CD14-positive monocyte (primary cell): ENCODE measurements around the gene SLC6A7. TPM values are rescaled to one million over a fixed set of nuclear protein-coding genes. Genes with fewer than 3 reads are reported as not detected.
A peak's percentile ranks its signal among the peaks of the same experiment; 100 is the strongest.

Experiments used
- DNase-seq, 3 donors: peaks; one replicate each; pipeline ENCODE4 v3.0.0-alpha.2; 2011 to 2022
- H2AFZ ChIP-seq: 2 replicates; pipeline ENCODE4 v1.6.0; 2012; ENCODE audit warnings: mild to moderate bottlenecking, low read depth, low read length, inconsistent platforms; ENCODE audit not compliant: insufficient read depth, poor library complexity, severe bottlenecking
- H3K27ac ChIP-seq, 2 donors: 1 replicate in 1 of 2; 2 replicates in 1 of 2; pipeline ENCODE4 v1.5.1; 2012 to 2013; ENCODE audit warnings: low read length in 2 of 2, control low read depth in 1 of 2, inconsistent platforms in 1 of 2, low read depth in 1 of 2, mild to moderate bottlenecking in 1 of 2
- H3K27me3 ChIP-seq, 2 donors: one replicate each; pipeline versions ENCODE4 v1.6.0 to v1.6.1; 2011 to 2013; ENCODE audit warnings: low read length in 2 of 2; ENCODE audit not compliant: control insufficient read depth in 2 of 2, insufficient read depth in 2 of 2
- H3K36me3 ChIP-seq, 2 donors: replicated peaks in 1 of 2; 1 replicate in 1 of 2; 2 replicates in 1 of 2; pipeline versions ENCODE4 v1.5.1 to v1.6.1; 2012 to 2013; ENCODE audit warnings: low read length in 2 of 2, control low read depth in 1 of 2, inconsistent platforms in 1 of 2, mild to moderate bottlenecking in 1 of 2; ENCODE audit not compliant: insufficient read depth in 2 of 2, control insufficient read depth in 1 of 2
- H3K4me1 ChIP-seq, 2 donors: 1 replicate in 1 of 2; 2 replicates in 1 of 2; pipeline versions ENCODE4 v1.5.1 to v1.6.1; 2012 to 2013; ENCODE audit warnings: low read length in 2 of 2, control low read depth in 1 of 2, inconsistent platforms in 1 of 2, mild to moderate bottlenecking in 1 of 2, moderate library complexity in 1 of 2; ENCODE audit not compliant: insufficient read depth in 2 of 2, control insufficient read depth in 1 of 2
- H3K4me2 ChIP-seq: replicated peaks from 2 replicates; pipeline ENCODE3; 2012; ENCODE audit warnings: low read length, moderate library complexity, mild to moderate bottlenecking; ENCODE audit not compliant: poor library complexity, severe bottlenecking; ENCODE audit errors: extremely low read depth
- H3K4me3 ChIP-seq, 3 experiments: fragments of 200-600 bp in 1 of 3; sonication (generic) in 1 of 3; replicated peaks in 1 of 3; 1 replicate in 2 of 3; 2 replicates in 1 of 3; pipeline ENCODE4 v1.5.1; 2011 to 2013; ENCODE audit warnings: low read length in 3 of 3, mild to moderate bottlenecking in 3 of 3, control low read depth in 2 of 3, low read depth in 2 of 3, inconsistent platforms in 1 of 3, moderate library complexity in 1 of 3
- H3K79me2 ChIP-seq: 2 replicates; pipeline ENCODE4 v1.6.0; 2012; ENCODE audit warnings: mild to moderate bottlenecking, control low read depth, inconsistent platforms, low read length, moderate library complexity; ENCODE audit not compliant: insufficient read depth
- H3K9ac ChIP-seq: 2 replicates; pipeline ENCODE4 v1.6.0; 2017; ENCODE audit warnings: low read length, mild to moderate bottlenecking; ENCODE audit not compliant: insufficient read depth, poor library complexity, severe bottlenecking
- H3K9me3 ChIP-seq, 2 donors: replicated peaks in 1 of 2; 1 replicate in 1 of 2; 2 replicates in 1 of 2; pipeline versions ENCODE4 v1.5.1 to v1.6.1; 2012 to 2013; ENCODE audit warnings: low read length in 2 of 2, control low read depth in 1 of 2; ENCODE audit not compliant: control insufficient read depth in 1 of 2, insufficient read depth in 1 of 2
- H4K20me1 ChIP-seq: 2 replicates; pipeline ENCODE4 v1.6.0; 2012; ENCODE audit warnings: mild to moderate bottlenecking, low read length, control low read depth, moderate library complexity; ENCODE audit not compliant: insufficient read depth
- H3K27ac Mint-ChIP-seq, 7 donors: one replicate each; pipeline ENCODE4 v1.8.0; 2020; ENCODE audit warnings: mild to moderate bottlenecking in 7 of 7, mixed read lengths in 7 of 7, moderate library complexity in 6 of 7, inconsistent platforms in 2 of 7
- H3K27me3 Mint-ChIP-seq, 3 donors: one replicate each; pipeline ENCODE4 v1.8.0; 2021 to 2022; ENCODE audit warnings: low read depth in 3 of 3, mild to moderate bottlenecking in 3 of 3, mixed read lengths in 3 of 3, moderate library complexity in 3 of 3, inconsistent platforms in 1 of 3
- H3K36me3 Mint-ChIP-seq, 2 donors: one replicate each; pipeline ENCODE4 v1.8.0; 2020; ENCODE audit warnings: mixed read lengths in 2 of 2, inconsistent platforms in 1 of 2, mild to moderate bottlenecking in 1 of 2
- H3K4me1 Mint-ChIP-seq: one replicate; pipeline ENCODE4 v1.8.0; 2020; ENCODE audit warnings: mild to moderate bottlenecking, mixed read lengths
- H3K4me3 Mint-ChIP-seq, 2 donors: one replicate each; pipeline ENCODE4 v1.8.0; 2020; ENCODE audit warnings: mild to moderate bottlenecking in 2 of 2, mixed read lengths in 2 of 2, moderate library complexity in 1 of 2
- H3K9me3 Mint-ChIP-seq, 7 donors: one replicate each; pipeline ENCODE4 v1.8.0; 2020 to 2022; ENCODE audit warnings: mixed read lengths in 7 of 7, mild to moderate bottlenecking in 6 of 7, moderate library complexity in 6 of 7, inconsistent platforms in 2 of 7
- CTCF ChIP-seq: fragments of 200-600 bp; IDR thresholded peaks from one replicate; pipeline ENCODE4 v1.8.0; 2022; ENCODE audit warnings: antibody characterized with exemption, mild to moderate bottlenecking
- WGBS: methylation state at CpG from one replicate; pipeline ENCODE4 v1.1.5; 2013; ENCODE audit warnings: missing lambda C conversion rate; ENCODE audit not compliant: insufficient coverage; 5-methylcytosine and 5-hydroxymethylcytosine counted together
- intact Hi-C, 2 donors: fragments of 100-400 bp; cut with micrococcal nuclease; formaldehyde crosslinking; loops; one replicate each; pipeline versions ENCODE4 v1.15.0 to v1.15.1; 2023
- polyA plus RNA-seq, 3 donors: library from polyadenylated mRNA; depleted of rRNA in 1 of 3; unstranded in 2 of 3; stranded (reverse) in 1 of 3; fragments of 300-500 nt in 2 of 3; fragments of >200 nt in 1 of 3; fragmentation: Illumina TruSeq in 2 of 3; gene quantifications; 1 replicate in 2 of 3; 2 replicates in 1 of 3; pipeline ENCODE4 v1.2.3, GENCODE V29; 2012 to 2021

Gene SLC6A7
- polyA plus RNA-seq, 3 donors, result 0.07 TPM; not detected in 2

GRCh38 chr5:150238646-150239045 lies 48.8 kb downstream of the SLC6A7 start:
- Mint-ChIP-seq H3K4me1 (peaks cover 24% of the 10 kb centered on the region), H3K36me3 (no peaks in the 10 kb centered on the region), H3K9me3 (peaks cover 0 to 1% (median 0%) of the 10 kb centered on the region in 7 donors), H3K27ac (peak overlapping the region in 1 of 7 donors; percentile 53), H3K4me3 (no peak overlapping the region), H3K27me3 (peaks cover 3 to 7% (median 5%) of the 10 kb centered on the region in 3 donors)
- WGBS, result 92% methylated on average over 8 of the region's 10 CpGs
- no peak overlapping the region for H2AFZ ChIP-seq
- H4K20me1 ChIP-seq, result no peaks in the 10 kb centered on the region
- intact Hi-C loops, result no loop called here
- TF ChIP-seq CTCF, result no peak
- no peaks in the 10 kb centered on the region for H3K9me3 ChIP-seq
- H3K27ac ChIP-seq, result no peak overlapping the region
- H3K4me3 ChIP-seq, result no peak overlapping the region
- peaks cover 17 to 19% of the 10 kb centered on the region in 2 donors for H3K4me1 ChIP-seq
- H3K79me2 ChIP-seq, result no peaks in the 10 kb centered on the region
- no peak overlapping the region for H3K9ac ChIP-seq
- no peak overlapping the region for H3K4me2 ChIP-seq
- H3K27me3 ChIP-seq, result no peaks in the 10 kb centered on the region
- no peak for DNase-seq
- no peaks in the 10 kb centered on the region for H3K36me3 ChIP-seq

- H3K36me3 Mint-ChIP-seq, result no peaks in the 10 kb centered on the region
- H3K36me3 ChIP-seq, result no peaks in the 10 kb centered on the region
- no peak overlapping the region for H3K9ac ChIP-seq
- intact Hi-C loops, result no loop called here
- peaks cover 3 to 7% (median 4%) of the 10 kb centered on the region in 3 donors for H3K27me3 Mint-ChIP-seq
- no peak overlapping the region for H3K27ac ChIP-seq
- no peaks in the 10 kb centered on the region for H4K20me1 ChIP-seq
- WGBS, result 97% methylated on average over 18 of the region's 21 CpGs
- no peaks in the 10 kb centered on the region for H3K27me3 ChIP-seq
- no peak overlapping the region for H2AFZ ChIP-seq
- H3K27ac Mint-ChIP-seq, result peak overlapping the region in 1 of 7 donors; percentile 8
- H3K4me2 ChIP-seq, result no peak overlapping the region
- H3K9me3 Mint-ChIP-seq, result peaks cover 0 to 1% (median 0%) of the 10 kb centered on the region in 7 donors
- H3K9me3 ChIP-seq, result no peaks in the 10 kb centered on the region
- TF ChIP-seq CTCF, result no peak
- no peaks in the 10 kb centered on the region for H3K79me2 ChIP-seq
- H3K4me3 Mint-ChIP-seq, result no peak overlapping the region
- H3K4me1 Mint-ChIP-seq, result peaks cover 20% of the 10 kb centered on the region
- peaks cover 13 to 15% of the 10 kb centered on the region in 2 donors for H3K4me1 ChIP-seq
- H3K4me3 ChIP-seq, result no peak overlapping the region
- DNase-seq, result no peak
Observed at GRCh38 chr5:150239099-150239793, 49.4 kb downstream of the SLC6A7 start.
